HG02870 (cell line): ENCODE results near the gene OLIG3.

ENCODE experiments used
- ATAC-seq: cut with Tn5 transposase; IDR thresholded peaks from one replicate; pipeline ENCODE4 v1.9.1; 2021; ENCODE audit warnings: mild to moderate bottlenecking, moderate library complexity; ENCODE audit not compliant: unreplicated experiment

OLIG3 gene

DNA sequence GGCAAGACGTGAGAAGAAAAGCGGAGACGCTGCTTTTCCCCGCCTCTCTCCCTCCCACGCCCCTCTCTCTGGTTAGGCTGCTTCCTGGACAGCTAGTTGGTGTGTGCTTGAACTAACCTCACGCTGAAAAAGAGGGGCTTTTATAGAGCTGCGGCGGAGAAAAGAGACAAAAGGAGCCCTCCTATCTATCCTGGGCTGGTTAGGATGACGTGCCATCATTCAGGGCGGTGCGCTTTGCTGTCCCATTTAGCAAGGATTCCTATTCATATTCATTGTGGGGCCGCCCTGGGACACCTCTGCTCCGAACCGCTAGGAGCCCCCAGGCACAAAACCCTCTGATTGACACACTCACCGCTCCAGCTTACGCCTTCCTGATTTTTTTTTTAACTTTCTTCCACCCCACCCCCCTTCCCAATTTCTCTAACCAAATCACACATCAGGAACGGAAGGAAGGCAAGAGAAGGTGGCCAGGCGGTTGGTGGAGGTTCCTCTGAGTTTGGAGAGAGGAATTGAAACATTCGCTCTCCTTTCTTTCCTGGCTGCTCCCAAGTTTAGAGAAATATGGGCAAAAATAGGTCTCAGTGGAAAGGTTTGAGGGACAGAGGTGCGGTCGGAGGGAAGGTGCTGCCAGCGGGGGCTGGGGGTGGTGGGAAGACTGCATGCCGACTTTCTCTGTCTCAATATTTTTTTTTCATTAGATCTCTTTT, at the start of gene OLIG3:
Gene OLIG3 (minus strand): TSS at position 114 of the 707 bp plus-strand sequence. CDS start 224 bp downstream, outside the sequence.
- no peak for ATAC-seq

- no peak for ATAC-seq
Measured at GRCh38 chr6:137543114-137543513, 48.9 kb upstream of the OLIG3 start.

- no peak for ATAC-seq
Measured at GRCh38 chr6:137542713-137543112, 48.5 kb upstream of the OLIG3 start.

DNA sequence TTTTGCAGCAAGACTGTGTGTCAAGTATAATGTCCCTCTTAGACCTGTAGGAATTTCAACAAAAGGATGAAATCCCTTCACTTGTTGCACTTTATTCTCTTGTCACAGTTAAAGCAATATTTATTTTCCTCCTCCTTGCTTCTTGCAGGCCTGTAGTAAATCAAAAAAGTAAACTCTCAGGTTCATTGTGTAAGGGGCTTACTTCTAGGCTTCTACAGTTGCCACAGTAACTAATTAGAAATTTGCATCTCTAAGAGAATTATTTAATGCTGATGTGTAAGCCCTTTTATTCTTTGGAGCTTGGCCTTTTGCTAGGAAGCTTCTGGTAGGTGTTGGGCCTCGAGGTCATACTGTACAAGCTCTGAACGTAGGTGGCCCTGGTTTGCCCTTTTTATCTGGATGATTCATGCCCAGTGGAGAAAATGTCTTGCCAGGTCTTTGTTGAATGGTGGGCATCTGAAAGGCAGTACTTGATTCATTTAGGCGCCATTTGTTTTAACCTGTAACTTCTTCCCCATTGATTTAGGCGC, 47.4 kb upstream of the OLIG3 start:
- no peak for ATAC-seq

DNA sequence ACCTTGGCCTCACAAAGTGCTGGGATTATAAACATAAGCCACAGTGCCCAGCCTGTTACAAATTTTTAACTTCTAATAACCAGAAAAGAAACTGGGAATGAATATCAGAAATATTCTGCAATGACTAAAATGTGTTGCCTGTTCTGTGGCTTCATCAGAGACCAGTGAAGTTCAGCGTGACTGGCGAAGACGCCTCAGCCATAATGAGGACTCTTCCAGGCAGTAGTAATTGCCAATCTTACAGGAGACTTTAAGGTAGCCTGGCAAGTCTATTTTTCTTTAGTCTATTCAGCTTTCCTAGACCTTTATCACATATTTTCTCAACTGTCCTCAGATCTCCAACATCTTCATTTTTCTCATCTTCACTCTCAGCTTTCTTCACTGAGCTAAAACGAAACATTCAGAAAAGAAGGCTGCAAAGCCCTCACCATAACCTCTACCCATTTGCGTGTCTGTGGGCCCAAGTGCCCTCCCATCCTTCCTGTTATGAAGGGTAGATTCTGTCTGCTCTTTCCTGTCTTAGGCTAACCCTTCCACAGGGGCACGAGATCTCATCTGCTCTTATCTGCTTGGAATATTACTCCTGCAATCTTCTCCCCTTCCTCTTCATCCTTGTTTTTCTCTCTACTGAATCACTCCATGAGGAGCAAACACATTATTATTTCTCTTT, 42.0 kb upstream of the OLIG3 start:
- ATAC-seq: no peak

- no peak for ATAC-seq
Measured at GRCh38 chr6:137531376-137532092, 37.3 kb upstream of the OLIG3 start.

- no peak for ATAC-seq
Measured at GRCh38 chr6:137530404-137530803, 36.2 kb upstream of the OLIG3 start.

DNA sequence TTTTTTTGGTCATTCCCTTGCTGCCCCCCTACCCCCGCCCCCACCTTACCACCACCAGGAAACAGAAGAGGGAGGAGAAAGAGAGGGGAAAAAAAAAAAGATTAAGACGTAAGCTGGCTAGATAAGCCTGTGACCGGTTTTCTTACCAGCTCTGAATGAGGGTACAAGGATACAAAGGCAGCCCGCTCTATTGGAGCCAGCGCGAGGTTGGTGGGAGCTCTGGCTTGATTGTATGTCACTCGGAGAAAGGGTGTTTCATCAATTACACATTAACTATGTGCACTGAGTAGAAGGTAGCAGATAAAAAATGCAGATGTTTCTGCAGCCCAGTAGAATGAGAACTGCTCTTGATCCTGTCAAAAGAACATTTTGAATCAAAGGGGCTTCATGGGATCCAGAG, 28.6 kb upstream of the OLIG3 start:
- ATAC-seq: no peak

DNA sequence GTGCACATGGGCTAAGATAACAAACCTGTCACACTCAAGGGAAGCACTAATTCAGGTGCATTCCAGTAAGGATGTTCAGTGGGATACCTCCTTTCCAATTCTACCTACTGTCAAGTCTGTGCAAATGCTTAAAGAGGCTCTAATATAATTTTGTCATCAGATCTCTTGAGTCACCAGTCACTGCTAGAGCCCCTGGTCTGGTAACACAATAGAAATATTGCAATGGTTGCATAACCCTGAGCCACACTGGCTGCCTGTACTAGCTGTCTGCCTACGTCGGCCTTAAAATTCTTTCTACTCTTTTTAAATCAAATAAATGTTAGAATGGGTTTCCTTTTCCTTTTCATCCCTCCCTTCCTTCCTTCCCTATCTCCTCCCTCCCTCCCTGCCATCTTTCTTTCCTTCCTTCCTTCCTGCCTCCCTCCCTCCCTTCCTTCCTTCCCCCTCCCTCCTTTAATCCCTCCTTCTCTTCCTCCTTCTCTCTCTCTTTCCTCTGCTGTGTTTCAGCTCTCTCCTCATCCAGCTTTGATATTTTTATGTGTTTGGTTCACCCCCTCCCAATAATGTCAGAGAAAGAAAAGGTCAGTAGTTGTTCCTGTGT, 28.1 kb upstream of the OLIG3 start:
- no peak for ATAC-seq

- no peak for ATAC-seq
Measured at GRCh38 chr6:137520520-137520919, 26.3 kb upstream of the OLIG3 start.

DNA sequence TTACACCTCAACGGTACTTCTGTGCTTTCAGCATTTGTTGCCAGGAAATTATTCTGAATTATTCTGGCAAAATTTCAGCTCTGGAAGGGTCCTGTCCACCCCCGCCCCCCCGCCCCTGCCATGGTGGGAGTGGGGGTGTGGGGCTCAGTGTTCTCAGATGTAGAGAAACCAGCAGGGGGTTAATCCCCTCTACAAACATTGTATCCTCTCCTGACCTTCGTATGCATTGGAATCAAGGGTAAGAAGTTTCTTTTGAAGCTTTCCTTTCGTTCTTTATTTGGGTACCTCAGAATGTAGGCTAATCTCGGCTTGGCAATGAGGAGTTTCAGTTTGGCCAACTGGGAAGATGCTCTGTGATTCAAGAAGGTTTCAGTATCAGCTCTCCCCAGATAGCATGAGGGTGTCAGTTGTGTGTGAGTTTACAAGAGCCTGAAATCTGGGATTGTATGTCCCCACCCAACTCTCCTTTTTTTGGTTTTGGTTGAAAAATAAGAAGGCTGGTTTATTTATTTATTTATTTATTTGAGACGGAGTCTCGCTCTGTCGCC, 25.5 kb upstream of the OLIG3 start:
- ATAC-seq: no peak

DNA sequence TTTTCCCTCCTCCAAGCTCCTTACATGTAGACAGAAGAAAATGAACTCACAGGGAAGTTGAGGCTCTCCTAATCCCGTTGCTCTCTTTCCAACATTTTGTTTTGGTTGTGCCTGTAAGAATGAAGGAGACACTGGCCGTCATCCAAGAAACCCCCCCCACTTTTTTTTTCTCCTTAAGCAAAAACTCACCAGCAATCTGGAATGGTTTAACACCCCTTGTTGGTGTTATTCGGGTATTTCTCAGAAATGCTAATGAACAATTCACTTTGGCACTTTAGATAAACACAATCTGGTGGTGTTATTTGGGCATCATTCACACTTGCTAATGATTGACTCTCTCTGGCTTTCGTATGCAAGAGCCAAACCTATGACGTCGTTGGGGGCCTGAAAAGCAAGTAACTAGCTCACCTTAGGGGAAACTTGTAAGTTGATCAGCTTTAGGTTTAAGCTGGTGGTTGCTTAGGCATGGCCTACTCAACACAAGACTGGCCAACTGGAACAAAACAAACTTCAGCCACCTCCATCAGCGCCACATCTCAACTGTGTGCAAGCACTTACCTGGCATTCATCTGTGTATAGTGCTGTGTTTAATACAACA, 24.3 kb upstream of the OLIG3 start:
- no peak for ATAC-seq

GRCh38 chr6:137514418-137514817, 20.2 kb upstream of the OLIG3 start:
- no peak for ATAC-seq

DNA sequence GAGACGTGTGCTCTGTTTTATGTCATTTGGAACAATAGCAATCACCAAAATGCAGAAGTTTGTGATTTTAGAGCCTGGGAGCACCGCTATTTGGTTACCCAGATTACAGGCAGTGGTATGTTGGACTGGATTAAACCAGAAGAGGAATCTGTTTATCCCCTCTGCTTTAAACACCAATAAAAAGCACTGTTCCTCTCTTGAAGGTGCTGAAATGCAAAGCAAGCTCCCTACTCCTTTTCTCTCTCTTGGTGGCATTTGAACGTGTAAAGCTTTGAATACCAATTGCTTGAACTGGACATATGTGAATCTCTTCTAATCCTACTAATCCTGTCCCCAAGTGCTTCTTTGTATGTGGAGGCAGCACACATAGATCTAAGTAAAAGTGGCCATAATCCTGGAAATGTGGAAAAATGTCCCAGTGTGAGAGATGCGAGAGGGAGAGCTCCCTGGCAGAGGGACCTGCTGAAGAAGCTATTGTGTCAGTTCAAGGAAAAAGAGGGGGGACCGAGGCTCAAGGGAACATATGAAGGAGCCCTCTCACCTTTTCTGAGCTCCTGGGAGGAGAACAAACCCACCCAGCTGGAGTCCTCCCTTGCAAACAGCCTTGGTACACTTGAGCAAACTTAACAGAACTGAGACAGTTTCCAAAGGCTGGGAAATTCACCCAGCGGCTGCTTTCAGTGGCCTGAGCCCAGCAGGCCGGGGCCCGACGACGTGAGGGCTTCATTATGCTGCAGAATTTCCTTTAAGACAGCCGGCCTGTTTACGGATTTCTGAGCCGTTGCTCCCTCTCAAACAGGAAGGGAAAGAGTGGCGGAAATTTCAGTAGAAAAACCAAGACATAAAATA, 18.8 kb upstream of the OLIG3 start:
- ATAC-seq: no peak

- no peak for ATAC-seq
Measured at GRCh38 chr6:137510923-137511322, 16.7 kb upstream of the OLIG3 start.

GRCh38 chr6:137498481-137499190, 4.4 kb upstream of the OLIG3 start:
- ATAC-seq: no peak

DNA sequence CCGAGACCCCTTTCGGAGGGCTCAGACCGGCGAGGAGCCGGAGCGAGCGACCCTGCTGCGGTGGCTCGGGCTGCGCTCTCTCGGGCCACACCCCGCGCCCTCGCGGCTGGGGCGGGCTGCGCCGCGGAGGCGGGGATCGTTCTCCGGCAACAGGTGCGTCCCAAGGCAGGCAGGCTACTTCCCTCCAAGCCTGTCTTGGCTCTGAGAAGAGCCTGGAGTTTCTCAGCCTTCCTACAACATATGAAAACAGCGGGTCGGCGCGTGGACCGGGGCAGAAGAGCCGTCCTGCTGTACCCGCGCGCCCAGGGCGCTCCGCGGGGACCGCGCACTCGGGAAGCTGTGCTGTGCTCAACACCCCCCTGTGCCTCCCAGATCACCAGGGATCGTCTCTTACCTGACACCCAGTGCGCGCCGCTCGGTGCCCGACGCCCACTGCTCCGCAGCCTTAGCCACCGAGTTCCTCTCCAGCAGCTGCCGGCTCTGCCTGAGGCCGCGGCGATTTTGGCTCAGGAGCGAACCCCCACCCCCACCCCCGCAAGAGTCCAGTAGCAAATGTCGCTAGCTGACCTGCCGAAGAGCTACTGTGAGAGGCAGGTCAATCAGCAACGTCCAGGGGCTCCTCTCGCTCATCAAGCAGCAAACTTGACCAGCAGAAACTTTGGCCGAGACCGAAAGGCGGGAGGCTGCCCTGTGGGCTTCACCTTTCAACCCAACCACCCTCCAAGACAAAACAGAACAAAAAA, 3.7 kb upstream of the OLIG3 start:
- ATAC-seq: no peak
